Endothelial cell (in vitro differentiated cells): ENCODE measurements around the gene MPHOSPH9. TPM values are rescaled to one million over a fixed set of nuclear protein-coding genes. Genes with fewer than 3 reads are reported as not detected.
A peak's percentile ranks its signal among the peaks of the same experiment; 100 is the strongest.

ENCODE experiments used
- DNase-seq: peaks from one replicate; pipeline ENCODE4 v3.0.0; 2021; ENCODE audit warnings: low spot score
- H3K27ac Mint-ChIP-seq: one replicate; pipeline ENCODE4 v1.8.0; 2021; ENCODE audit warnings: mixed read lengths, inconsistent platforms; ENCODE audit not compliant: unreplicated experiment
- H3K27me3 Mint-ChIP-seq: one replicate; pipeline ENCODE4 v1.8.0; 2021; ENCODE audit warnings: mild to moderate bottlenecking, moderate library complexity, mixed read lengths, inconsistent platforms; ENCODE audit not compliant: unreplicated experiment
- H3K36me3 Mint-ChIP-seq: one replicate; pipeline ENCODE4 v1.8.0; 2021; ENCODE audit warnings: mild to moderate bottlenecking, low read depth, mixed read lengths, inconsistent platforms; ENCODE audit not compliant: unreplicated experiment
- H3K4me1 Mint-ChIP-seq: one replicate; pipeline ENCODE4 v1.8.0; 2021; ENCODE audit warnings: mild to moderate bottlenecking, mixed read lengths, inconsistent platforms; ENCODE audit not compliant: unreplicated experiment
- H3K4me3 Mint-ChIP-seq: one replicate; pipeline ENCODE4 v1.8.0; 2021; ENCODE audit warnings: mild to moderate bottlenecking, mixed read lengths, inconsistent platforms; ENCODE audit not compliant: unreplicated experiment
- H3K9me3 Mint-ChIP-seq: one replicate; pipeline ENCODE4 v1.8.0; 2021; ENCODE audit warnings: mixed read lengths, inconsistent platforms; ENCODE audit not compliant: unreplicated experiment
- CTCF ChIP-seq: fragments of 200-600 bp; sonication (generic); IDR thresholded peaks from one replicate; pipeline ENCODE4 v1.5.0; 2021; ENCODE audit warnings: antibody characterized with exemption; ENCODE audit not compliant: unreplicated experiment
- total RNA-seq: library from RNA; stranded (reverse); fragmentation: NEBNext Ultra II Directional; extraction: Animal tissue kit (Norgen Biotek cat#: 25700); gene quantifications from one replicate; pipeline ENCODE4 v1.2.1, GENCODE V29; 2021; ENCODE audit not compliant: unreplicated experiment

MPHOSPH9 gene
- total RNA-seq, 1 donor from 2014 or later: 30.1 TPM

- H3K4me1 Mint-ChIP-seq: peaks cover 24% of the 10 kb centered on the region
- no peak for DNase-seq
- H3K27me3 Mint-ChIP-seq: peaks cover 17% of the 10 kb centered on the region
- no peak overlapping the region for H3K4me3 Mint-ChIP-seq
- H3K27ac Mint-ChIP-seq: no peak overlapping the region
- H3K36me3 Mint-ChIP-seq: peaks cover 17% of the 10 kb centered on the region
- H3K9me3 Mint-ChIP-seq: no peaks in the 10 kb centered on the region
- TF ChIP-seq CTCF: no peak
Observed at GRCh38 chr12:123152833-123153232, 80.1 kb downstream of the MPHOSPH9 start.

- no peak for TF ChIP-seq CTCF
- H3K9me3 Mint-ChIP-seq: no peaks in the 10 kb centered on the region
- no peak overlapping the region for H3K27ac Mint-ChIP-seq
- peak overlapping the region; percentile 86 for H3K4me3 Mint-ChIP-seq
- H3K4me1 Mint-ChIP-seq: peaks cover 26% of the 10 kb centered on the region
- DNase-seq: no peak
- peaks cover 17% of the 10 kb centered on the region for H3K27me3 Mint-ChIP-seq
- peaks cover 17% of the 10 kb centered on the region for H3K36me3 Mint-ChIP-seq
Observed at GRCh38 chr12:123151457-123152454, 81.2 kb downstream of the MPHOSPH9 start.

- peaks cover 17% of the 10 kb centered on the region for H3K27me3 Mint-ChIP-seq
- peak within 1 kb of the TSS; percentile 28 for H3K27ac Mint-ChIP-seq
- H3K9me3 Mint-ChIP-seq: no peaks in the 10 kb centered on the region
- TF ChIP-seq CTCF: no peak
- peaks cover 17% of the 10 kb centered on the region for H3K36me3 Mint-ChIP-seq
- peaks cover 26% of the 10 kb centered on the region for H3K4me1 Mint-ChIP-seq
- peak; percentile 62 for DNase-seq
- H3K4me3 Mint-ChIP-seq: peak within 1 kb of the TSS; percentile 86
Observed at GRCh38 chr12:123150744-123151456, 82.0 kb downstream of the MPHOSPH9 start, which contains the start of gene PITPNM2. TSS of gene PITPNM2 (minus strand) at chr12:123151090. CDS start at chr12:123034590, 116,500 bp downstream.

GRCh38 chr12:123150275-123150743, 82.6 kb downstream of the MPHOSPH9 start:
- Mint-ChIP-seq H3K4me1 (peaks cover 26% of the 10 kb centered on the region), H3K4me3 (no peak overlapping the region), H3K36me3 (peaks cover 17% of the 10 kb centered on the region), H3K27ac (no peak overlapping the region), H3K9me3 (no peaks in the 10 kb centered on the region), H3K27me3 (peaks cover 18% of the 10 kb centered on the region)
- no peak for DNase-seq
- no peak for TF ChIP-seq CTCF
